PFSK-1 (cell line): ENCODE results near the gene DNAJC5G.

ENCODE experiments used
- FOXP2 ChIP-seq: optimal IDR thresholded peaks from 2 replicates; pipeline ENCODE3; 2011; ENCODE audit warnings: borderline replicate concordance, control low read depth, inconsistent platforms; ENCODE audit not compliant: insufficient read depth; ENCODE audit errors: extremely low read length, extremely low read depth
- POLR2AphosphoS5 ChIP-seq: IDR thresholded peaks from 2 replicates; pipeline ENCODE4 v1.6.1; 2012; ENCODE audit warnings: low read depth, mild to moderate bottlenecking, control low read depth, low read length, moderate library complexity
- TAF1 ChIP-seq: IDR thresholded peaks from 2 replicates; pipeline ENCODE4 v1.6.1; 2012; ENCODE audit warnings: low read length, control low read depth, borderline replicate concordance; ENCODE audit not compliant: insufficient read depth

DNA sequence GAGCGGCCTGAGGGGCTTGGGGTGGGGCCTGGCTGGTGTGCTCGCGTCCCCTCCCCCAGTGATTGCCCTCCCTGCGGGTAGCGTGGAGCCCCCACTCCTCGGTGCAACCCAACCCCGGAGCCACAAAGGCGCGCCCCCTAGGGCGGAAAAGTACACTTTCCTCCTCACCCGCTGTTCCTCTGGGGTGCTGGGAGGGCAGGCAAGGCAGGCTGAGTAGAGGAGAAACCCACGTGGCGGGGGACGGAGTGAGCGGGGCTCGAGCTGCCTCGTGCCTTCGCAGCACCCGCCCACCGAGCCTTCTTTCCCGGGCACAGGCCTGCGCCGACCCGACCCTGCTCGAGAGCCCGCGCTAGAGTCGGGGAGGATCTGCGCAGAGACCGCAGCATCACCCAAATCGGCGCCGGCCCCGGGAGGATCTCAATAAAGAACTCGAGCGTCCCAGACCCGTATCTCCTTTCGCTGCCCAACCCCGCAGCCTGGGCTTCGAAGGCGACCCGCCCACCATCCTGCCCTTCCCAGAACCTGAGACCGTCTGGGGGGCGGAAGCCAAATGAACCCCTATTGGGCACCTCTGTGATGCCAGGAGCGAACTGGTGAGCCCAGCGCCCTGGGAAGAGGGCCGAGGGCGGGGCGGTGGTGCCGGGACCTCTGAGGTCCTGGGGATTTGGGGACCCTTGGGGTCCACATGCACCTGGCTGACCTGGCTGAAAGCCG is 31.5 kb downstream of the DNAJC5G start:
- TF ChIP-seq TAF1 (no peak), POLR2AphosphoS5 (no peak), FOXP2 (no peak)
